HEK293T (cell line): Measurements from ENCODE around the gene PPAT.

Source experiments
- CTCF ChIA-PET: fragments of 350-600 bp; formaldehyde crosslinking; extraction: SDS; loops from one replicate; lab custom pipeline; 2021; ENCODE audit warnings: antibody characterized with exemption, inconsistent platforms; lab: Yijun Ruan, JAX
- POLR2A ChIA-PET: fragments of 350-600 bp; formaldehyde crosslinking; extraction: SDS; loops from one replicate; lab custom pipeline; 2020; ENCODE audit warnings: antibody characterized with exemption, inconsistent platforms; lab: Yijun Ruan, JAX
- DNase-seq: peaks from one replicate; pipeline ENCODE4 v3.0.0; 2012; ENCODE audit warnings: mixed read lengths; ENCODE audit errors: extremely low spot score
- ARNT ChIP-seq: fragments of 450-650 bp; IDR thresholded peaks from 2 replicates; pipeline ENCODE4 v1.6.1; 2017; ENCODE audit warnings: mild to moderate bottlenecking
- BHLHE40 ChIP-seq: fragments of 450-650 bp; IDR thresholded peaks from 2 replicates; pipeline ENCODE4 v1.6.1; 2016; ENCODE audit warnings: mild to moderate bottlenecking, moderate library complexity, borderline replicate concordance
- CTBP1 ChIP-seq: fragments of 450-650 bp; IDR thresholded peaks from 2 replicates; pipeline ENCODE4 v1.6.1; 2016; ENCODE audit warnings: borderline replicate concordance
- ELF4 ChIP-seq: fragments of 450-650 bp; IDR thresholded peaks from 2 replicates; pipeline ENCODE4 v1.6.1; 2017; ENCODE audit warnings: antibody characterized with exemption
- FOXA1 ChIP-seq: fragments of 450-650 bp; IDR thresholded peaks from 2 replicates; pipeline ENCODE4 v1.6.1; 2016; ENCODE audit warnings: mild to moderate bottlenecking
- FOXK2 ChIP-seq: fragments of 450-650 bp; IDR thresholded peaks from 2 replicates; pipeline ENCODE4 v1.6.1; 2016; ENCODE audit warnings: mild to moderate bottlenecking
- FOXM1 ChIP-seq: fragments of 450-650 bp; IDR thresholded peaks from 2 replicates; pipeline ENCODE4 v1.6.1; 2017; ENCODE audit warnings: mild to moderate bottlenecking, borderline replicate concordance
- HDGF ChIP-seq: fragments of 450-650 bp; IDR thresholded peaks from 2 replicates; pipeline ENCODE4 v1.6.1; 2017; ENCODE audit warnings: antibody characterized with exemption, borderline replicate concordance
- L3MBTL2 ChIP-seq: fragments of 450-650 bp; conservative IDR thresholded peaks from 2 replicates; pipeline ENCODE4 v1.6.1; 2016; ENCODE audit warnings: mild to moderate bottlenecking
- LEF1 ChIP-seq: fragments of 450-650 bp; IDR thresholded peaks from 2 replicates; pipeline ENCODE4 v1.6.1; 2017; ENCODE audit warnings: mild to moderate bottlenecking, borderline replicate concordance
- NFRKB ChIP-seq: fragments of 450-650 bp; IDR thresholded peaks from 2 replicates; pipeline ENCODE4 v1.6.1; 2016; ENCODE audit warnings: mild to moderate bottlenecking, moderate library complexity
- SP1 ChIP-seq: fragments of 450-650 bp; IDR thresholded peaks from 2 replicates; pipeline ENCODE4 v1.6.1; 2017
- SUZ12 ChIP-seq: fragments of 450-650 bp; IDR thresholded peaks from 2 replicates; pipeline ENCODE4 v1.6.1; 2016; ENCODE audit warnings: mild to moderate bottlenecking
- TARDBP ChIP-seq: fragments of 450-650 bp; IDR thresholded peaks from 2 replicates; pipeline ENCODE4 v1.6.1; 2016
- ZNF384 ChIP-seq: fragments of 450-650 bp; IDR thresholded peaks from 2 replicates; pipeline ENCODE4 v1.6.1; 2016
- TF ChIP-seq, protein P1 (sequence below): fragments of 450-650 bp; IDR thresholded peaks from 2 replicates; pipeline ENCODE4 v1.6.1; 2016

The PPAT gene

GRCh38 chr4:56426273-56426672 is 9.1 kb downstream of the PPAT start:
- DNase-seq = no peak
- ChIA-PET CTCF (interaction anchor here (0.6 to 0.8 kb wide), 2 partner anchors 11 to 65 kb away, joined by 3 read pairs; no protein-coding TSS in a partner anchor), POLR2A (interaction anchor here (1.1 to 1.7 kb wide), 2 partner anchors 9 to 39 kb away, joined by 4 to 9 read pairs; partner anchors contain the start of genes AASDH, PAICS and PPAT)
- TF ChIP-seq TARDBP (no peak), CTBP1 (no peak), FOXK2 (no peak), FOXM1 (no peak), L3MBTL2 (no peak), BHLHE40 (no peak), FOXA1 (no peak), LEF1 (no peak), ARNT (no peak), ELF4 (no peak), NFRKB (no peak), SUZ12 (no peak), HDGF (no peak), SP1 (no peak), ZNF384 (no peak)
- TF ChIP-seq, protein P1, sequence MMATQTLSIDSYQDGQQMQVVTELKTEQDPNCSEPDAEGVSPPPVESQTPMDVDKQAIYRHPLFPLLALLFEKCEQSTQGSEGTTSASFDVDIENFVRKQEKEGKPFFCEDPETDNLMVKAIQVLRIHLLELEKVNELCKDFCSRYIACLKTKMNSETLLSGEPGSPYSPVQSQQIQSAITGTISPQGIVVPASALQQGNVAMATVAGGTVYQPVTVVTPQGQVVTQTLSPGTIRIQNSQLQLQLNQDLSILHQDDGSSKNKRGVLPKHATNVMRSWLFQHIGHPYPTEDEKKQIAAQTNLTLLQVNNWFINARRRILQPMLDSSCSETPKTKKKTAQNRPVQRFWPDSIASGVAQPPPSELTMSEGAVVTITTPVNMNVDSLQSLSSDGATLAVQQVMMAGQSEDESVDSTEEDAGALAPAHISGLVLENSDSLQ = no peak

DNA sequence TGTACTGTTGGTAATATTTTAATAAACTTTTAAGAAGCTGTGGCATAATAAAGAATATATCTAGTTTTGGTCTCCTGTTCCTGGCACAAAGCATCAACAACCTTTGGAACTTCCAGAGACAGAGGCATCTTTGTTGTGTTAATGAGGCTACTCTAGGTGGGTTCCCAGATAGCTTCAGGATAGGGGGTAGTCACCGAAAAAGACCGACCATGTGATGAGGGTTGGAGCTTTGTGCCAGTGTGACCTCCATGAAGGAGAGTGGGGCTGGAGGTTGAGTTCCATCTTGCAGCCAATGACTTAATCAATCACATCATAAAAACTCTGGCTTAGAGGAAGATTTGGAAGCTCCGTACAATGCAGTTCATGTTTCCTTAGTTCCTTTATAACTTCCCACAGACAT is 9.9 kb downstream of the PPAT start:
- TF ChIP-seq CTBP1 (no peak), SP1 (no peak), ARNT (no peak), ELF4 (no peak), SUZ12 (no peak), FOXA1 (no peak), LEF1 (no peak), L3MBTL2 (no peak), NFRKB (no peak), FOXK2 (no peak)
- TF ChIP-seq, protein P1 = no peak
- no peak for DNase-seq
- ChIA-PET CTCF (interaction anchor here (0.6 to 3.0 kb wide), 5 partner anchors 10 to 430 kb away, joined by 3 to 14 read pairs (median 3); partner anchors contain the start of genes PAICS and PPAT), POLR2A (interaction anchor here (1.1 to 1.7 kb wide), 2 partner anchors 10 to 38 kb away, joined by 4 to 9 read pairs; partner anchors contain the start of genes AASDH, PAICS and PPAT)

DNA sequence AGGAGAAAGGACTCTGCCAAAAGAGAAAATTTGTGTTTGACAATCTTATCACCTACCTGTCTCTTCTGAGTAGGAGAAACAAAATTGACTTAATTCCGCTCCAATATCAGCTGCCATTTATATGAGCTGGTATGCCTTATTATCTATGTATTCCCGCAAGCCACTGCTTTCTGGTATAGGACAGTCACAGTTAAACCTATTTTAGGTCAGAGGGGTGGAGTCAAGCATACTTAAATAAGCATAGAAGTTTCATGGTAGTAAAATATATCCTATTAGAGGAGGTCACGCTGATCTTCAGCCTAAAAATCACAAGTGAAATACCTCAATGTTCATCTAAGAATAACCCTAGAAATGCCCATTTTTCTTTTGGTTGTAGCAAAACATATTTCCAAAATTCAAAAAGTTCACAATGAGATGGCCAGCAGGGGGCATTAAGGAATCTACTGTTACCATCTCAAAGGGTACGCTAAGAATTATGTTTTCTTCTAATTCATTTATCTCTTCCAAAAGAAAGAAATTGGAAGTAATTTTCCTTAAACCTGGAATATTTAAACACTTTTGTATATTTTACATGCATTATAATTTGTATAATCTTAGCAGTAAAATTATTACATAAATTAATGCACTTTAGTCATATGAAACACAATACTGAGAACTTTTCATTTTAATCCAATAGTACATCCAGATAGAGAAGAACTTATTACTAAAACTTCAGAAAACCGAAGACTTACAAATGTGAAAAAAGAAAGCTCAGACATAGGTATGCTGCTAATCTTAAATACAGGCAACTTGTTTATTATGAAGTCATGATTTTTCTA is 10.5 kb downstream of the PPAT start:
- ChIA-PET POLR2A (interaction anchor here (1.0 to 3.2 kb wide), 5 partner anchors 10 to 38 kb away, joined by 3 to 22 read pairs (median 4); partner anchors contain the start of genes AASDH, PAICS and PPAT), CTCF (interaction anchor here (0.7 to 3.0 kb wide), 2 partner anchors 10 to 307 kb away, joined by 3 to 14 read pairs; partner anchors contain the start of genes PAICS and PPAT)

DNA sequence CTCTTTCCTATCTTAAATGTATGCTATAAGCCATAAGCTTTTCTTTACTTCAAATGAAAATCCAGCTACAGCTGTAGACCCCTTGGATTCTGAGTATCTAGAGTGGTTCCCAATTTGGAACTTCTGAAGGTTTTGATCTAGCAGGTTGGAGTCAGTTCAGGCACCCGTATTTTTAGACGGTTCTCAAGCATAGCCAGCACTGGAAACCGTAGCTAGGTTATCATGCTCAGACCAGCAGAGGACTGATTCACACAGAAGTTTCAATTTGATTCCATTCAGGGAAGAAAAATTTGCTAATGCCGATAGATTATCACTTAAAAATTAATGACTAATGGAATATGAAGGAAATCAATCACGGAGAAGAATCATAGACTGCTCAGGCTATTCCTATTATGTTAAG is 11.2 kb downstream of the PPAT start:
- POLR2A ChIA-PET = interaction anchor here (1.0 to 3.2 kb wide), 3 partner anchors 12 to 37 kb away, joined by 3 to 22 read pairs (median 3); partner anchors contain the start of genes AASDH, PAICS and PPAT
- TF ChIP-seq FOXA1 = no peak
- no peak for TF ChIP-seq CTBP1
- TF ChIP-seq BHLHE40 = no peak
- no peak for TF ChIP-seq ELF4
- TF ChIP-seq, protein P1 = no peak
- TF ChIP-seq NFRKB = no peak
- TF ChIP-seq FOXK2 = no peak
- no peak for TF ChIP-seq SUZ12
- no peak for TF ChIP-seq SP1
- no peak for TF ChIP-seq L3MBTL2
- CTCF ChIA-PET = interaction anchor here (0.6 to 3.0 kb wide), 3 partner anchors 10 to 121 kb away, joined by 4 to 14 read pairs (median 5); partner anchors contain the start of genes PAICS and PPAT
- DNase-seq = no peak

More for the DNA sequence above, 10.5 kb downstream of the PPAT start:
- DNase-seq = peak; percentile 11
- no peak for TF ChIP-seq L3MBTL2
- no peak for TF ChIP-seq FOXA1
- TF ChIP-seq ARNT = no peak
- TF ChIP-seq ELF4 = no peak
- no peak for TF ChIP-seq HDGF
- TF ChIP-seq ZNF384 = no peak
- TF ChIP-seq, protein P1 = no peak
- no peak for TF ChIP-seq FOXK2

DNA sequence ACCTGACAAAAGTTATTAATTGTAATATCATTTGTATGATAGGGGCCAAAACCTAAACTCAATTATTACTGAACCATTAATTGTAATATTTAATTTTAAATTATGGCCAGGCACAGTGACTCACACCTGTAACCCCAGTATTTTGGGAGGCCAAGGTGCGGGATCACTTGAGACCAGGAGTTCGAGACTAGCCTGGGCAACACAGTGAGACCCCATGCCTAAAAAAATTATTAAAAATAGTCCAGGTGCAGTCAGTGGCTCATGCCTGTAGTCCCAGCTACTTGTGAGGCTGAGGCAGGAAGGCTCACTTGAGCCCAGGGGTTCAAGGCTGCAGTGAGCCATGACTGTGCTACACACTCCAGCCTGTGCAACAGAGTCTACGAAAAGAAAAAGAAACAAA is 18.0 kb downstream of the PPAT start:
- ChIA-PET CTCF (no interaction called here), POLR2A (interaction anchor here (1.8 to 2.9 kb wide), 2 partner anchors 18 to 30 kb away, joined by 6 to 13 read pairs; partner anchors contain the start of genes AASDH, PAICS and PPAT)
- DNase-seq = no peak
- TF ChIP-seq FOXK2 (no peak), ZNF384 (no peak), NFRKB (no peak), LEF1 (no peak), FOXM1 (no peak), BHLHE40 (no peak), FOXA1 (no peak), SUZ12 (no peak), TARDBP (no peak), ARNT (no peak), HDGF (no peak), L3MBTL2 (no peak), CTBP1 (no peak)
- TF ChIP-seq, protein P1 = no peak
